A673 (cell line): Measurements from ENCODE around the gene SEC61G. TPM values are rescaled to one million over a fixed set of nuclear protein-coding genes. Genes with fewer than 3 reads are reported as not detected.

Experiments used
- BruUV-seq: library from RNA; stranded (reverse); fragments of 400-500 nt; replicated peaks from 2 replicates; lab custom pipeline; 2021; lab: Mats Ljungman, UMichigan
- CTCF ChIA-PET: fragments of 300-600 bp; sonication (Branson Sonifier 250); formaldehyde crosslinking; loops from one replicate; lab custom pipeline; 2022; ENCODE audit warnings: antibody characterized with exemption; lab: Charles Lee
- POLR2A ChIA-PET: fragments of 300-600 bp; sonication (Branson Sonifier 250); formaldehyde crosslinking; loops from one replicate; lab custom pipeline; 2022; ENCODE audit warnings: antibody characterized with exemption; ENCODE audit not compliant: low non-redundant PET; lab: Charles Lee
- DNase-seq: peaks from one replicate; pipeline ENCODE4 v3.0.0-alpha.2; 2015; ENCODE audit warnings: low spot score
- H3K27ac ChIP-seq: fragments of 200-600 bp; sonication (generic); 2 replicates; pipeline ENCODE4 v1.5.1; 2016; ENCODE audit warnings: mixed run types, low read depth, mild to moderate bottlenecking, mixed read lengths, antibody characterized with exemption, low read length; ENCODE audit not compliant: poor library complexity, severe bottlenecking
- H3K27me3 ChIP-seq: fragments of 200-600 bp; sonication (generic); replicated peaks from 2 replicates; pipeline ENCODE4 v1.6.1; 2017; ENCODE audit warnings: mixed run types, low read depth, mild to moderate bottlenecking, mixed read lengths, antibody characterized with exemption, low read length; ENCODE audit not compliant: insufficient read depth, poor library complexity
- H3K36me3 ChIP-seq: fragments of 200-600 bp; sonication (generic); 2 replicates; pipeline ENCODE4 v1.6.1; 2016; ENCODE audit warnings: mixed run types, mild to moderate bottlenecking, mixed read lengths, antibody characterized with exemption, low read length; ENCODE audit not compliant: insufficient read depth, poor library complexity, severe bottlenecking
- H3K4me1 ChIP-seq: fragments of 200-600 bp; sonication (generic); 2 replicates; pipeline ENCODE4 v1.6.1; 2017; ENCODE audit warnings: mixed run types, mild to moderate bottlenecking, mixed read lengths, antibody characterized with exemption, low read length; ENCODE audit not compliant: insufficient read depth, poor library complexity, severe bottlenecking
- H3K4me3 ChIP-seq: fragments of 200-600 bp; sonication (generic); 2 replicates; pipeline ENCODE4 v1.5.1; 2016; ENCODE audit warnings: low read depth, mixed run types, mild to moderate bottlenecking, mixed read lengths, low read length; ENCODE audit not compliant: poor library complexity, severe bottlenecking
- H3K9me3 ChIP-seq: fragments of 200-600 bp; sonication (generic); 2 replicates; pipeline ENCODE4 v1.6.1; 2016; ENCODE audit warnings: mixed run types, low read depth, mild to moderate bottlenecking, mixed read lengths, antibody characterized with exemption, low read length; ENCODE audit not compliant: poor library complexity, severe bottlenecking
- CTCF ChIP-seq: fragments of 300-800, 200-600 bp; sonication (generic); conservative IDR thresholded peaks from 2 replicates; pipeline ENCODE4 v1.5.1; 2017; ENCODE audit warnings: low read depth, mild to moderate bottlenecking, antibody characterized with exemption, low read length, moderate library complexity, mixed read lengths
- EZH2 ChIP-seq: fragments of 200-600 bp; sonication (generic); IDR thresholded peaks from 2 replicates; pipeline ENCODE4 v1.6.1; 2017; ENCODE audit warnings: borderline replicate concordance, low read depth, mild to moderate bottlenecking, mixed read lengths, antibody characterized with exemption, low read length; ENCODE audit not compliant: poor library complexity, severe bottlenecking
- intact Hi-C: fragments of 100-400 bp; cut with micrococcal nuclease; formaldehyde crosslinking; loops from one replicate; pipeline ENCODE4 v1.10.0; 2022; ENCODE audit not compliant: unreplicated experiment
- total RNA-seq: library from RNA; stranded (reverse); gene quantifications from 2 replicates; pipeline ENCODE4 v1.2.3, GENCODE V29; 2021

The SEC61G gene
- total RNA-seq, 1 experiment from 2014 or later, result 136 TPM

DNA sequence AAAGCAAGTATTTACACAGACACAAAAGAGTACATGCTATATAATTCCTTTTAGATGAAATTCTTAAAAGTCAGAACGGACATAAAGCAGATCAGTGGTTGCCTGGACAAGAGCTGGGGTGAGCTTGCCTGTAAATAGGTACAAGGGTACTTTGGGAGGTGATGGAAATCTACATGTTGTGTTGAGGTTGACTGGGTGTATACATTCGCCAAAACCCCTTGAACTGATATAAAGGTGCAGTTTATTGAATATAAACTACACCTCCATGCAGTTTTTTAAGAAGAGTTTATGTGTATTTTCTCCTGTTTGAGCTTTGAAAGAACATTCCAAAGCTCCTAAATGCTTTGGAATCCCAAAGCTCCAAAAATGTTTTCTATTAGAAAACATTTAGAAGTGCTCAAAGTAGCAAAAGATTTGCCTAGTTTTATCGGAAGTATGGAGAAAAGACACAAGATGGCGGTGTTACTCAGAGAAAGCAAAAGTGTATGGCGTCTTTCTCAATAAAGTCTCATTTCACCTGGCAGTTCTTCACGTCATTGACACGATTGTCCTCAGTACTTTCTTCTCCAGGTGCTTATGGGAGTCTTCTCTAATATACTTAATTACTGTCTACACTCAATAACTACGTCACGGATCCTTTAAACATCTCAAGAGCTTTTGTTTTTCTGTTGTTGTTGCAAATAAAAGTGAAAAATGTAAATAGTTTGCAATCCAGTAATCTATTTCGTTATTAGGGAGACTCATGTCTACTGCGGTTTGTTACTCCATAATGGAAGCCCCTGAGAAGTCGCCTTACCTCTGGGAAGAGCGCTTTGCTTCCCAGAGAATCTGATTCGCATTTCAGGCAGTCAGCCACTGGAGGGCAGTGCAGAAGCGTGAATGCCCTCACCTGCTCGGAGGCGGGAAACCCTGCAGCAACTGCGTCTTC lies 14.7 kb upstream of the SEC61G start:
- Histone ChIP-seq H3K27ac (no peak overlapping the region), H3K4me1 (no peaks in the 10 kb centered on the region), H3K36me3 (no peaks in the 10 kb centered on the region), H3K27me3 (peaks cover 6% of the 10 kb centered on the region), H3K9me3 (no peaks in the 10 kb centered on the region), H3K4me3 (peak overlapping the region; percentile 41)
- CTCF ChIA-PET, result interaction anchor here (0.7 to 2.5 kb wide), 2 partner anchors 280 to 482 kb away, joined by 5 to 12 read pairs; no protein-coding TSS in a partner anchor
- intact Hi-C loops, result loop anchor here (1.0 kb wide), 2 partner anchors 482 to 642 kb away; no protein-coding TSS in a partner anchor
- TF ChIP-seq EZH2, result no peak
- peak; percentile 82 for TF ChIP-seq CTCF
- peak; percentile 87 for DNase-seq
- no TSS peak for BruUV-seq
- POLR2A ChIA-PET, result no interaction called here

GRCh38 chr7:54769203-54769602 lies 10.2 kb upstream of the SEC61G start:
- ChIA-PET CTCF (no interaction called here), POLR2A (no interaction called here)
- Histone ChIP-seq H3K27ac (no peak overlapping the region), H3K4me1 (no peaks in the 10 kb centered on the region), H3K4me3 (no peak overlapping the region), H3K9me3 (no peaks in the 10 kb centered on the region), H3K36me3 (no peaks in the 10 kb centered on the region), H3K27me3 (peaks cover 10% of the 10 kb centered on the region)
- DNase-seq, result no peak
- no TSS peak for BruUV-seq
- no peak for TF ChIP-seq CTCF
- no peak for TF ChIP-seq EZH2
- intact Hi-C loops, result no loop called here

DNA sequence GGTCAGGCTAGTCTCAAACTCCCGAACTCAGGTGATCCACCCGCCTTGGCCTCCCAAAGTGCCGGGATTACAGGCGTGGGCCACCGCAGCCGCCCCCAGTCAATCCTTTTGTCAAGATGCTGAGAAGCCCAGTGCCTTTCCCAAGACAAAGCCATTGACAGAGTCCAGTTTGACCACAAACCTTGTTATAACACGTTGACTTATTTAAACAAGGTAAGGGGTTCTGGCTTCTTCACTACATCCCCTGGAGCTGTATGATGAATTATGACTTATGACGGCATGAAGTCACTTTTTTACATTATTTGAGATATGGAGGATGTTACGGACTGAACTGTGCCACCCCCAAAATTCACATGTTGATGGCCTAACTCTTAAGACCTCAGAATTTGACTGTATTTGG lies 5.8 kb upstream of the SEC61G start:
- no peak for DNase-seq
- Histone ChIP-seq H3K27me3 (peaks cover 4% of the 10 kb centered on the region), H3K36me3 (no peaks in the 10 kb centered on the region), H3K27ac (no peak overlapping the region), H3K4me1 (peaks cover 4% of the 10 kb centered on the region), H3K9me3 (no peaks in the 10 kb centered on the region), H3K4me3 (no peak overlapping the region)
- ChIA-PET CTCF (interaction anchor here (0.7 kb wide), 1 partner anchor 1328 kb away, joined by 3 read pairs; no protein-coding TSS in a partner anchor), POLR2A (no interaction called here)
- intact Hi-C loops, result no loop called here
- TF ChIP-seq EZH2 (no peak), CTCF (no peak)
- BruUV-seq, result no TSS peak
